ENCODE results near the gene AKR7A3. TPM values are rescaled to one million over a fixed set of nuclear protein-coding genes. Genes with fewer than 3 reads are reported as not detected.
"Not testable (repeated sequence)": the region's sequence is repeated elsewhere in the genome, so short reads cannot be mapped to it uniquely, and the experiment has no call there.

AKR7A3 gene
- under 1 TPM; 0.39 to 0.60 TPM for total RNA-seq

- H3K4me1 Mint-ChIP-seq; H3K36me3 Mint-ChIP-seq (ENCODE audit: low read depth); POLR2A ChIA-PET; H3K9me3 Mint-ChIP-seq (ENCODE audit: low read depth); H3K27ac Mint-ChIP-seq: not testable (repeated sequence)
- peak within 1 kb of the TSS; percentile 36 for H3K4me3 Mint-ChIP-seq
- peaks cover 15% of the 10 kb centered on the region for H3K27me3 Mint-ChIP-seq
- CTCF ChIA-PET, result interaction anchor here (1.2 kb wide), 1 partner anchor 362 kb away, joined by 3 read pairs; no protein-coding TSS in a partner anchor
- DNase-seq (peak; percentile 82), ATAC-seq (peak; percentile 97)
- intact Hi-C loops (cut with DNase I, micrococcal nuclease), result loop anchor here in 1 of 2 experiments (1.0 kb wide), 1 partner anchor 24 kb away; the partner anchor contains the start of genes AKR7A2 and SLC66A1
Observed at GRCh38 chr1:19288324-19289241, at the start of gene AKR7A3. AKR7A3 (minus strand) TSS chr1:19288770; CDS start chr1:19288709, 61 bp downstream.

- CTCF ChIA-PET, result no interaction called here
- Mint-ChIP-seq H3K4me3 (no peak overlapping the region), H3K4me1 (peaks cover 34% of the 10 kb centered on the region), H3K27me3 (no peaks in the 10 kb centered on the region), H3K27ac (peak overlapping the region; percentile 51), H3K36me3 (ENCODE audit: low read depth) (peaks cover 34% of the 10 kb centered on the region), H3K9me3 (ENCODE audit: low read depth) (no peaks in the 10 kb centered on the region)
- no peak for DNase-seq
- ATAC-seq, result no peak
- POLR2A ChIA-PET, result no interaction called here
- intact Hi-C loops (cut with DNase I, micrococcal nuclease), result loop anchor here in 1 of 2 experiments (5.0 kb wide), 1 partner anchor 259 kb away; a partner anchor contains a TSS
Observed at GRCh38 chr1:19338323-19338762, 49.8 kb upstream of the AKR7A3 start.

- peaks cover 34% of the 10 kb centered on the region for H3K4me1 Mint-ChIP-seq
- H3K4me3 Mint-ChIP-seq, result no peak overlapping the region
- no peaks in the 10 kb centered on the region for H3K27me3 Mint-ChIP-seq
- peaks cover 28% of the 10 kb centered on the region for H3K36me3 Mint-ChIP-seq (ENCODE audit: low read depth)
- no peaks in the 10 kb centered on the region for H3K9me3 Mint-ChIP-seq (ENCODE audit: low read depth)
- no peak for ATAC-seq
- POLR2A ChIA-PET, result no interaction called here
- peak overlapping the region; percentile 51 for H3K27ac Mint-ChIP-seq
- no peak for DNase-seq
- intact Hi-C loops (cut with DNase I, micrococcal nuclease), result loop anchor here in 1 of 2 experiments (5.0 kb wide), 1 partner anchor 260 kb away; a partner anchor contains a TSS
- CTCF ChIA-PET, result interaction anchor here (0.6 to 1.1 kb wide), 4 partner anchors 16 to 314 kb away, joined by 3 to 7 read pairs (median 6); no protein-coding TSS in a partner anchor
Observed at GRCh38 chr1:19337289-19337688, 48.7 kb upstream of the AKR7A3 start.

- DNase-seq (peak; percentile 79), ATAC-seq (peak; percentile 92)
- ChIA-PET CTCF (interaction anchor here (0.6 to 1.2 kb wide), 7 partner anchors 15 to 317 kb away, joined by 3 to 7 read pairs (median 3); no protein-coding TSS in a partner anchor), POLR2A (interaction anchor here (0.7 kb wide), 1 partner anchor 27 kb away, joined by 3 read pairs; no protein-coding TSS in a partner anchor)
- no peaks in the 10 kb centered on the region for H3K9me3 Mint-ChIP-seq (ENCODE audit: low read depth)
- peaks cover 23% of the 10 kb centered on the region for H3K36me3 Mint-ChIP-seq (ENCODE audit: low read depth)
- peak overlapping the region; percentile 83 for H3K27ac Mint-ChIP-seq
- H3K27me3 Mint-ChIP-seq, result no peaks in the 10 kb centered on the region
- intact Hi-C loops (cut with DNase I, micrococcal nuclease), result loop anchor here in 1 of 2 experiments (5.0 kb wide), 1 partner anchor 261 kb away; a partner anchor contains a TSS
- peaks cover 29% of the 10 kb centered on the region for H3K4me1 Mint-ChIP-seq
- H3K4me3 Mint-ChIP-seq, result no peak overlapping the region
Observed at GRCh38 chr1:19336543-19336942, 48.0 kb upstream of the AKR7A3 start.

GRCh38 chr1:19333587-19334354 lies 45.2 kb upstream of the AKR7A3 start:
- peaks cover 25% of the 10 kb centered on the region for H3K4me1 Mint-ChIP-seq
- DNase-seq, result no peak
- peaks cover 7% of the 10 kb centered on the region for H3K36me3 Mint-ChIP-seq (ENCODE audit: low read depth)
- no peak overlapping the region for H3K4me3 Mint-ChIP-seq
- H3K27ac Mint-ChIP-seq, result no peak overlapping the region
- H3K9me3 Mint-ChIP-seq (ENCODE audit: low read depth), result no peaks in the 10 kb centered on the region
- H3K27me3 Mint-ChIP-seq, result no peaks in the 10 kb centered on the region
- ATAC-seq, result no peak
- ChIA-PET POLR2A (no interaction called here), CTCF (interaction anchor here (0.7 to 1.2 kb wide), 3 partner anchors 10 to 328 kb away, joined by 3 to 7 read pairs (median 5); no protein-coding TSS in a partner anchor)
- intact Hi-C loops (cut with DNase I, micrococcal nuclease), result no loop called here

- H3K27ac Mint-ChIP-seq, result no peak overlapping the region
- no peaks in the 10 kb centered on the region for H3K27me3 Mint-ChIP-seq
- ATAC-seq (no peak), DNase-seq (no peak)
- H3K36me3 Mint-ChIP-seq (ENCODE audit: low read depth), result no peaks in the 10 kb centered on the region
- no peak overlapping the region for H3K4me3 Mint-ChIP-seq
- intact Hi-C loops (cut with DNase I, micrococcal nuclease), result no loop called here
- peaks cover 23% of the 10 kb centered on the region for H3K4me1 Mint-ChIP-seq
- POLR2A ChIA-PET, result no interaction called here
- no peaks in the 10 kb centered on the region for H3K9me3 Mint-ChIP-seq (ENCODE audit: low read depth)
- CTCF ChIA-PET, result interaction anchor here (0.9 to 1.2 kb wide), 2 partner anchors 11 to 12 kb away, joined by 5 to 7 read pairs; no protein-coding TSS in a partner anchor
Observed at GRCh38 chr1:19332832-19333231, 44.3 kb upstream of the AKR7A3 start.

GRCh38 chr1:19331262-19331878 lies 42.8 kb upstream of the AKR7A3 start:
- H3K9me3 Mint-ChIP-seq (ENCODE audit: low read depth), result no peaks in the 10 kb centered on the region
- intact Hi-C loops (cut with DNase I, micrococcal nuclease), result no loop called here
- DNase-seq (no peak), ATAC-seq (no peak)
- H3K27ac Mint-ChIP-seq, result no peak overlapping the region
- H3K27me3 Mint-ChIP-seq, result no peaks in the 10 kb centered on the region
- no peaks in the 10 kb centered on the region for H3K36me3 Mint-ChIP-seq (ENCODE audit: low read depth)
- H3K4me3 Mint-ChIP-seq, result no peak overlapping the region
- POLR2A ChIA-PET, result no interaction called here
- CTCF ChIA-PET, result interaction anchor here (0.7 to 1.1 kb wide), 2 partner anchors 10 to 405 kb away, joined by 3 read pairs; no protein-coding TSS in a partner anchor
- peaks cover 11% of the 10 kb centered on the region for H3K4me1 Mint-ChIP-seq

- intact Hi-C loops (cut with DNase I, micrococcal nuclease), result no loop called here
- no peaks in the 10 kb centered on the region for H3K9me3 Mint-ChIP-seq (ENCODE audit: low read depth)
- ChIA-PET CTCF (interaction anchor here (0.7 to 1.1 kb wide), 4 partner anchors 11 to 404 kb away, joined by 3 to 6 read pairs (median 3); no protein-coding TSS in a partner anchor), POLR2A (no interaction called here)
- H3K36me3 Mint-ChIP-seq (ENCODE audit: low read depth), result no peaks in the 10 kb centered on the region
- DNase-seq (no peak), ATAC-seq (no peak)
- H3K4me1 Mint-ChIP-seq, result peaks cover 3% of the 10 kb centered on the region
- H3K27ac Mint-ChIP-seq, result no peak overlapping the region
- H3K27me3 Mint-ChIP-seq, result no peaks in the 10 kb centered on the region
- no peak overlapping the region for H3K4me3 Mint-ChIP-seq
Observed at GRCh38 chr1:19330449-19331135, 42.0 kb upstream of the AKR7A3 start.

GRCh38 chr1:19329611-19330010 lies 41.0 kb upstream of the AKR7A3 start:
- ChIA-PET POLR2A (no interaction called here), CTCF (interaction anchor here (0.7 to 1.1 kb wide), 2 partner anchors 255 to 324 kb away, joined by 3 to 6 read pairs; no protein-coding TSS in a partner anchor)

GRCh38 chr1:19329188-19329587 lies 40.6 kb upstream of the AKR7A3 start:
- Mint-ChIP-seq H3K36me3 (ENCODE audit: low read depth) (peaks cover 2% of the 10 kb centered on the region), H3K27ac (no peak overlapping the region), H3K4me1 (no peaks in the 10 kb centered on the region), H3K9me3 (ENCODE audit: low read depth) (no peaks in the 10 kb centered on the region), H3K27me3 (no peaks in the 10 kb centered on the region), H3K4me3 (no peak overlapping the region)
- DNase-seq (no peak), ATAC-seq (no peak)
- ChIA-PET CTCF (interaction anchor here (1.1 kb wide), 1 partner anchor 324 kb away, joined by 6 read pairs; no protein-coding TSS in a partner anchor), POLR2A (no interaction called here)
- intact Hi-C loops (cut with DNase I, micrococcal nuclease), result no loop called here

More at GRCh38 chr1:19329611-19330010, 41.0 kb upstream of the AKR7A3 start:
- Mint-ChIP-seq H3K36me3 (ENCODE audit: low read depth) (peaks cover 2% of the 10 kb centered on the region), H3K4me3 (no peak overlapping the region), H3K27me3 (no peaks in the 10 kb centered on the region), H3K4me1 (no peaks in the 10 kb centered on the region), H3K27ac (no peak overlapping the region), H3K9me3 (ENCODE audit: low read depth) (no peaks in the 10 kb centered on the region)
- intact Hi-C loops (cut with DNase I, micrococcal nuclease), result no loop called here
- ATAC-seq (no peak), DNase-seq (no peak)

Data from activated CD4-positive, alpha-beta T cell treated with anti-CD3 and anti-CD28 coated beads for 36 hours (primary cell).